IMR-90 (cell line): ENCODE data around the gene CFAP97.

Experiments used
- BHLHE40 ChIP-seq: fragments of 150-350 bp; IDR thresholded peaks from 2 replicates; pipeline ENCODE4 v1.6.1; 2016; ENCODE audit warnings: mild to moderate bottlenecking, low read depth, low read length
- POLR2A ChIP-seq: IDR thresholded peaks from 2 replicates; pipeline ENCODE4 v1.6.1; 2012; ENCODE audit warnings: mild to moderate bottlenecking, low read depth, low read length
- RAD21 ChIP-seq: IDR thresholded peaks from 2 replicates; pipeline ENCODE4 v1.6.1; 2012; ENCODE audit warnings: low read length, improper control_type of control experiment
- RCOR1 ChIP-seq: IDR thresholded peaks from 2 replicates; pipeline ENCODE4 v1.6.1; 2012; ENCODE audit warnings: mild to moderate bottlenecking, low read length, improper control_type of control experiment; ENCODE audit not compliant: insufficient replicate concordance
- TF ChIP-seq, protein P1 (sequence below): conservative IDR thresholded peaks from 2 replicates; pipeline ENCODE4 v1.5.1; 2012; ENCODE audit warnings: mild to moderate bottlenecking, low read depth, low read length, improper control_type of control experiment

DNA sequence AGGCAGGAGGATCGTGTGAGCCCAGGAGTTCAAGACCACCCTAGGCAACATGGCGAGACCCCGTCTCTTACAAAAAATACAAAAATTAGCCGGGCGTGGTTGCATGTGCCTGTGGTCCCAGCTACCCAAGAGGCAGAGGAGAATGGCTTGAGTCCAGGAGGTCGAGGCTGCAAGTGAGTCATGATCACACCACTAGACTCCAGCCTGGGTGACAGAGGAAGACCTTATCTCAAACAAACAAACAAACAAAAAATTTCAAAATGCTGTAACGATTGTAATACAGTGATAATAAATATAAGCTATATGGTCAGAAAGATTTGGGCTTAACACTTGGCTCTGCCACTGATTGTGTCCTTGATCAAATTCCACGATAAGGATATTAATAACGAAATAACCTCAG, 36.6 kb downstream of the CFAP97 start:
- TF ChIP-seq, protein P1, sequence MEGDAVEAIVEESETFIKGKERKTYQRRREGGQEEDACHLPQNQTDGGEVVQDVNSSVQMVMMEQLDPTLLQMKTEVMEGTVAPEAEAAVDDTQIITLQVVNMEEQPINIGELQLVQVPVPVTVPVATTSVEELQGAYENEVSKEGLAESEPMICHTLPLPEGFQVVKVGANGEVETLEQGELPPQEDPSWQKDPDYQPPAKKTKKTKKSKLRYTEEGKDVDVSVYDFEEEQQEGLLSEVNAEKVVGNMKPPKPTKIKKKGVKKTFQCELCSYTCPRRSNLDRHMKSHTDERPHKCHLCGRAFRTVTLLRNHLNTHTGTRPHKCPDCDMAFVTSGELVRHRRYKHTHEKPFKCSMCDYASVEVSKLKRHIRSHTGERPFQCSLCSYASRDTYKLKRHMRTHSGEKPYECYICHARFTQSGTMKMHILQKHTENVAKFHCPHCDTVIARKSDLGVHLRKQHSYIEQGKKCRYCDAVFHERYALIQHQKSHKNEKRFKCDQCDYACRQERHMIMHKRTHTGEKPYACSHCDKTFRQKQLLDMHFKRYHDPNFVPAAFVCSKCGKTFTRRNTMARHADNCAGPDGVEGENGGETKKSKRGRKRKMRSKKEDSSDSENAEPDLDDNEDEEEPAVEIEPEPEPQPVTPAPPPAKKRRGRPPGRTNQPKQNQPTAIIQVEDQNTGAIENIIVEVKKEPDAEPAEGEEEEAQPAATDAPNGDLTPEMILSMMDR, result no peak
- TF ChIP-seq RCOR1 (no peak), RAD21 (no peak), BHLHE40 (no peak), POLR2A (no peak)
